SK-N-SH (cell line): ENCODE measurements around the gene PRKN.

Experiments used
- CTCF ChIP-seq: fragments of 200-600 bp; sonication (generic); IDR thresholded peaks from 2 replicates; pipeline ENCODE4 v1.6.1; 2017; ENCODE audit warnings: antibody characterized with exemption, mild to moderate bottlenecking, moderate library complexity
- FOSL2 ChIP-seq: IDR thresholded peaks from 2 replicates; pipeline ENCODE4 v1.4.0; 2012; ENCODE audit warnings: low read depth, mild to moderate bottlenecking, moderate library complexity, borderline replicate concordance
- GABPA ChIP-seq: IDR thresholded peaks from 2 replicates; pipeline ENCODE4 v1.4.0; 2012; ENCODE audit warnings: low read depth, mild to moderate bottlenecking
- JUND ChIP-seq: IDR thresholded peaks from 2 replicates; pipeline ENCODE4 v1.4.0; 2012
- MAX ChIP-seq: IDR thresholded peaks from 2 replicates; pipeline ENCODE4 v1.4.0; 2012; ENCODE audit warnings: low read depth
- POLR2AphosphoS5 ChIP-seq: IDR thresholded peaks from 2 replicates; pipeline ENCODE4 v1.6.1; 2012; ENCODE audit warnings: low read depth, low read length
- TAF1 ChIP-seq: IDR thresholded peaks from 2 replicates; pipeline ENCODE4 v1.6.1; 2012; ENCODE audit warnings: low read depth, mild to moderate bottlenecking, low read length, moderate library complexity, borderline replicate concordance
- YY1 ChIP-seq: IDR thresholded peaks from 2 replicates; pipeline ENCODE4 v1.4.0; 2012; ENCODE audit warnings: low read depth, mild to moderate bottlenecking

- TF ChIP-seq CTCF, result no peak
- TF ChIP-seq GABPA, result no peak
- no peak for TF ChIP-seq MAX
- no peak for TF ChIP-seq YY1
- TF ChIP-seq JUND, result no peak
- TF ChIP-seq TAF1, result no peak
- TF ChIP-seq FOSL2, result no peak
- TF ChIP-seq POLR2AphosphoS5, result no peak
Measured at GRCh38 chr6:161446949-161447348, 1280.6 kb downstream of the PRKN start.
